ENCODE measurements around the gene PLCH1. TPM values are rescaled to one million over a fixed set of nuclear protein-coding genes. Genes with fewer than 3 reads are reported as not detected.

Gene PLCH1
- total and polyA plus RNA-seq, 4 donors = 0.03 to 1.0 (median 0.22) TPM

GRCh38 chr3:155714295-155714718 lies 30.6 kb downstream of the PLCH1 start:
- H3K4me1 ChIP-seq (ENCODE audit: control insufficient read depth in 4 of 4, insufficient read depth in 4 of 4, low read length in 3 of 4) = no peaks in the 10 kb centered on the region
- WGBS = 65% methylated on average over 5 of the region's 5 CpGs
- DNase-seq (ENCODE audit: low spot score) = no peak
- H3K36me3 ChIP-seq (ENCODE audit: control insufficient read depth in 4 of 4, insufficient read depth in 3 of 4, low read depth in 1 of 4, low read length in 3 of 4) = no peaks in the 10 kb centered on the region
- no peak overlapping the region for H3K4me3 ChIP-seq (ENCODE audit: low read depth in 1 of 3, low read length in 3 of 3)
- H3K27ac ChIP-seq (ENCODE audit: low read depth in 1 of 2, low read length in 2 of 2) = no peak overlapping the region
- TF ChIP-seq JUND (IDR thresholded peaks at IDR 0.05) (no peak), TAF1 (conservative IDR thresholded peaks at IDR 0.05) (no peak), EGR1 (IDR thresholded peaks at IDR 0.05; ENCODE audit: low read depth in 2 of 2) (no peak), FOXA2 (IDR thresholded peaks at IDR 0.05) (no peak), MAX (IDR thresholded peaks at IDR 0.05) (no peak), HNF4A (conservative IDR thresholded peaks at IDR 0.05) (no peak), RXRA (IDR thresholded peaks at IDR 0.05) (no peak), YY1 (IDR thresholded peaks at IDR 0.05) (no peak), NR2F2 (IDR thresholded peaks at IDR 0.05) (no peak), ZBTB33 (IDR thresholded peaks at IDR 0.05) (no peak), CTCF (IDR thresholded peaks at IDR 0.05; ENCODE audit: low read depth, low read length, missing input control) (no peak), SP1 (IDR thresholded peaks at IDR 0.05) (no peak), HNF4G (IDR thresholded peaks at IDR 0.05) (no peak), FOXA1 (IDR thresholded peaks at IDR 0.05) (no peak), RAD21 (IDR thresholded peaks at IDR 0.05) (no peak), REST (IDR thresholded peaks at IDR 0.05) (no peak), ATF3 (IDR thresholded peaks at IDR 0.05) (no peak), GABPA (IDR thresholded peaks at IDR 0.05 in 1 of 2, conservative IDR thresholded peaks at IDR 0.05 in 1 of 2) (no peak)
- H3K9ac ChIP-seq (ENCODE audit: low read depth in 1 of 2, low read length in 2 of 2) = no peak overlapping the region
- no peaks in the 10 kb centered on the region for H3K27me3 ChIP-seq (ENCODE audit: control insufficient read depth in 4 of 4, insufficient read depth in 4 of 4, low read length in 3 of 4)
- H3K9me3 ChIP-seq (ENCODE audit: control insufficient read depth in 4 of 4, low read length in 3 of 4) = peaks cover 0 to 5% (median 0%) of the 10 kb centered on the region in 4 donors
